ENCODE results near the gene DEAF1. TPM values are rescaled to one million over a fixed set of nuclear protein-coding genes. Genes with fewer than 3 reads are reported as not detected.

Gene DEAF1
- total RNA-seq, 4 donors from 2014 or later, result 31.1 to 57.0 (median 39.6) TPM

DNA sequence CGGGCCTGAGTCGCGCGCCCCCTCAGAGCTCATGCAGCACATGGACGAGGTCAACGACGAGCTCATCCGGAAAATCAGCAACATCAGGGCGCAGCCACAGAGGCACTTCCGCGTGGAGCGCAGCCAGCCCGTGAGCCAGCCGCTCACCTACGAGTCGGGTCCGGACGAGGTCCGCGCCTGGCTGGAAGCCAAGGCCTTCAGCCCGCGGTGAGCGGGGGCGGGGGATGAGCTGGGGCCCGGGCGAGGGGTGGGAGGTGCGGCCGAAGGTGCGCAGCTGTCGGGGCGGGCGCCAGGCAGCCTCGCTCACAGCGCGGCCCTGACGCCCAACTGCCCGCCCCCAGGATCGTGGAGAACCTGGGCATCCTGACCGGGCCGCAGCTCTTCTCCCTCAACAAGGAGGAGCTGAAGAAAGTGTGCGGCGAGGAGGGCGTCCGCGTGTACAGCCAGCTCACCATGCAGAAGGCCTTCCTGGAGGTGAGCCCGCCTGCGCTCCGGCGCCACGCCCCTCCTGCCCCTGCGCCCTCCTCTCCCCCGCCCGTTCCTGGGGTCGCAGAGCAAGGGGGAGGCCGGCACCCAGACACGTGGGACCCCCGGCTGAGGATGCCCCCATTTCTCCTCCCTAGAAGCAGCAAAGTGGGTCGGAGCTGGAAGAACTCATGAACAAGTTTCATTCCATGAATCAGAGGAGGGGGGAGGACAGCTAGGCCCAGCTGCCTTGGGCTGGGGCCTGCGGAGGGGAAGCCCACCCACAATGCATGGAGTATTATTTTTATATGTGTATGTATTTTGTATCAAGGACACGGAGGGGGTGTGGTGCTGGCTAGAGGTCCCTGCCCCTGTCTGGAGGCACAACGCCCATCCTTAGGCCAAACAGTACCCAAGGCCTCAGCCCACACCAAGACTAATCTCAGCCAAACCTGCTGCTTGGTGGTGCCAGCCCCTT lies 31.5 kb upstream of the DEAF1 start:
- H3K4me3 ChIP-seq (ENCODE audit: low read depth, poor library complexity, severe bottlenecking), result no peak overlapping the region
- intact Hi-C loops (cut with DNase I; ENCODE audit: low total_unique reads), result loop anchor here (10.0 kb wide), 1 partner anchor 72 kb away; no protein-coding TSS in a partner anchor
- DNase-seq (ENCODE audit: low spot score in 2 of 2), result peak in 1 of 2 donors; percentile 92
- 11% methylated on average over 32 to 50 of the region's 61 CpGs for WGBS, 2 donors
- TF ChIP-seq, protein P1, sequence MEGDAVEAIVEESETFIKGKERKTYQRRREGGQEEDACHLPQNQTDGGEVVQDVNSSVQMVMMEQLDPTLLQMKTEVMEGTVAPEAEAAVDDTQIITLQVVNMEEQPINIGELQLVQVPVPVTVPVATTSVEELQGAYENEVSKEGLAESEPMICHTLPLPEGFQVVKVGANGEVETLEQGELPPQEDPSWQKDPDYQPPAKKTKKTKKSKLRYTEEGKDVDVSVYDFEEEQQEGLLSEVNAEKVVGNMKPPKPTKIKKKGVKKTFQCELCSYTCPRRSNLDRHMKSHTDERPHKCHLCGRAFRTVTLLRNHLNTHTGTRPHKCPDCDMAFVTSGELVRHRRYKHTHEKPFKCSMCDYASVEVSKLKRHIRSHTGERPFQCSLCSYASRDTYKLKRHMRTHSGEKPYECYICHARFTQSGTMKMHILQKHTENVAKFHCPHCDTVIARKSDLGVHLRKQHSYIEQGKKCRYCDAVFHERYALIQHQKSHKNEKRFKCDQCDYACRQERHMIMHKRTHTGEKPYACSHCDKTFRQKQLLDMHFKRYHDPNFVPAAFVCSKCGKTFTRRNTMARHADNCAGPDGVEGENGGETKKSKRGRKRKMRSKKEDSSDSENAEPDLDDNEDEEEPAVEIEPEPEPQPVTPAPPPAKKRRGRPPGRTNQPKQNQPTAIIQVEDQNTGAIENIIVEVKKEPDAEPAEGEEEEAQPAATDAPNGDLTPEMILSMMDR (IDR thresholded peaks at IDR 0.05), result no peak
- TF ChIP-seq POLR2A (IDR thresholded peaks at IDR 0.05), result no peak

DNA sequence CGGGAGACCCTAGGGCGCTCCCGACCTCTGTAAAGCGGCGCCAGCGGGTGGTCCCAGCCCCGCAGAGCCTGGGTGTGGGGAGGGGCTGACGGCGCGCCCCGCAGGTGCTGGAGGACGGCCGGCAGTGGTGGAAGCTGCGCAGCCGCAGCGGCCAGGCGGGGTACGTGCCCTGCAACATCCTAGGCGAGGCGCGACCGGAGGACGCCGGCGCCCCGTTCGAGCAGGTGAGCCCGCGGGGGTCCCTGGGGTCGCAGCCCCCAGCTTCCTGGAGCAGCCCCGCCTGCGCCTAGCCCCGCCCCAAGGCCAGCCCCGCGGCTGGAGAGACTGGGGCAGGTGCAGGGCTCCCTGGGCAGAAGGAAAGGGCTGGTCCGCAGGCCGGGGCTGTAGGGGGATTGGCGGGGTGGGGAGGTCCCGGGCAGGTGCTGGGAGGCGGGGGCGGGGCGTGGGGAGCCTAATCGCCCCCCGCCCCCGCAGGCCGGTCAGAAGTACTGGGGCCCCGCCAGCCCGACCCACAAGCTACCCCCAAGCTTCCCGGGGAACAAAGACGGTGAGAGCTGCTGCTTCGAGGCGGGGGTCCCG lies 30.7 kb upstream of the DEAF1 start:
- H3K4me3 ChIP-seq (ENCODE audit: low read depth, poor library complexity, severe bottlenecking), result no peak overlapping the region
- TF ChIP-seq, protein P1 (IDR thresholded peaks at IDR 0.05), result no peak
- TF ChIP-seq POLR2A (IDR thresholded peaks at IDR 0.05), result no peak
- 22 to 24% methylated on average over 21 to 34 of the region's 53 CpGs for WGBS, 2 donors
- DNase-seq (ENCODE audit: low spot score in 2 of 2), result no peak
- intact Hi-C loops (cut with DNase I; ENCODE audit: low total_unique reads), result loop anchor here (2.0 to 10.0 kb wide), 2 partner anchors 71 to 171 kb away; no protein-coding TSS in a partner anchor

DNA sequence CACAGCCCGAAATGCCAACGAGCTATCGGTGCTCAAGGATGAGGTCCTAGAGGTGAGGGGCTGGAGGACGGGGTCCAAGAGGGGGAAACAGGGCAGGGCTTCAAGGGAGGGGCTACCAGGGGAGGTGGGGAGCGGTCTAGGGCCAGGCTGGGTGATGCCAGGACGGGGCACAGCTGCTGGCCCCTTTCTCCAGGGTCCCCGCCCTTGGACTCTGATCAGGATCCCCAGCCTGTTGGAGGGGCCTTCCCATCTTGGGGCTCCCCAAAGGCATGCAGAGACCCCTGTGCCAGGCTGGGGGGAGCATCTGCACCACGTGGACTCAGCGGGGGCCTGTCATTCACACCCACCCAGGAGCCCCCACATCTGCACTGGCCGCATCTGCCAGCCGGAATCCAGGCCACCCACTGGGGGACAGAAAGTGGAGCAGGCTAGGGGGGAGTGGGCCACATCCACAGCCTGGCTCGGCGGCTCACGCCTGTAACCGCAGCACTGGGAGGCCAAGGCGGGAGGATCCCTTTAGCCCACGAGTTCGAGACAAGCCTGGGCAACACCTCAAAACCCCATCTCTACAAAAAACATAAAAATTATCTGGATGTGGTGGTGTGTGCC lies 29.9 kb upstream of the DEAF1 start:
- TF ChIP-seq, protein P1 (IDR thresholded peaks at IDR 0.05), result no peak
- no peak for TF ChIP-seq POLR2A (IDR thresholded peaks at IDR 0.05)
- intact Hi-C loops (cut with DNase I; ENCODE audit: low total_unique reads), result loop anchor here (2.0 to 10.0 kb wide), 2 partner anchors 70 to 170 kb away; no protein-coding TSS in a partner anchor
- no peak overlapping the region for H3K4me3 ChIP-seq (ENCODE audit: low read depth, poor library complexity, severe bottlenecking)
- WGBS, 2 donors, result 74 to 78% methylated on average over 14 to 16 of the region's 18 CpGs
- DNase-seq (ENCODE audit: low spot score in 2 of 2), result no peak

DNA sequence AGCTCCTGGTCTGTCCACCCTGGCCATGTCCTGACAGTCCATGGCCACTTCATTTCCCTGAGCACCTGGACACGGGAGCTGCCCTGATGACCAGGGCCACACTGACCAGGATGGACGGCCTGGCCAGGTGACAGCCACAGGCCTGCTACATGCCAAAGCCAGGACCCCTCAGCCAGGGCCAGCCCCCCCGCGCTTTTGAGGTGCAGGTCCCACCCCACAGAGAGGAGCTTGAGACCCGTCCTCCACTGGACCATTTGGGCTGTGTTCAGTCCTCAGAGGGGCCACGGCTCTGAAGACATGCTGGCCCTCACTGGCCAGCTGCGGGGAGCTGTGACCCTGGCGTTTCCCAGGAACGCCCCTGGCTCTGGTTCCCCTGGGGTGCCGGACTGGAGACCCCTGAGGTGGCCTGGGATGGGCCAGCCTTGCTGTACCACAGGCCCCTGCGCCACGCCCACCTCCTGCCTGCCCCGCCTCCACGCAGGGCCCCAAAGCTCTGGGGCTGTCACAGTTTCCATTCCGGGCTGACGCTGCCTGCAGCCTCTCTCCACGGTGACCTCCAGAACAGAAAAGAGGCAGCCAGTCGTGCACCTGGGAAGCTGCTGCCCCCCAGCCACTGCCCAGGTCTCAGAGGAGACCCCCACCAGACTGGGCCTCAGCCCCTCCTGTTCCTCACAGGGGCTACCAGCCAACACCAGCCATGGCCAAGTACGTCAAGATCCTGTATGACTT lies 29.2 kb upstream of the DEAF1 start:
- DNase-seq (ENCODE audit: low spot score in 2 of 2), result no peak
- intact Hi-C loops (cut with DNase I; ENCODE audit: low total_unique reads), result loop anchor here (2.0 to 10.0 kb wide), 2 partner anchors 69 to 169 kb away; no protein-coding TSS in a partner anchor
- 77 to 80% methylated on average over 10 to 18 of the region's 19 CpGs for WGBS, 2 donors
- no peak overlapping the region for H3K4me3 ChIP-seq (ENCODE audit: low read depth, poor library complexity, severe bottlenecking)
- TF ChIP-seq, protein P1 (IDR thresholded peaks at IDR 0.05), result no peak
- no peak for TF ChIP-seq POLR2A (IDR thresholded peaks at IDR 0.05)

All from lower leg skin (tissue), 4 donors.